Measurements from ENCODE around the gene SERTAD1. TPM values are rescaled to one million over a fixed set of nuclear protein-coding genes. Genes with fewer than 3 reads are reported as not detected.
A peak's percentile ranks its signal among the peaks of the same experiment; 100 is the strongest.

SERTAD1 gene
- total and polyA plus RNA-seq, 2 donors (not counting 1 experiment from before 2014, with no cell fraction given) = 11.9 to 59.4 TPM

DNA sequence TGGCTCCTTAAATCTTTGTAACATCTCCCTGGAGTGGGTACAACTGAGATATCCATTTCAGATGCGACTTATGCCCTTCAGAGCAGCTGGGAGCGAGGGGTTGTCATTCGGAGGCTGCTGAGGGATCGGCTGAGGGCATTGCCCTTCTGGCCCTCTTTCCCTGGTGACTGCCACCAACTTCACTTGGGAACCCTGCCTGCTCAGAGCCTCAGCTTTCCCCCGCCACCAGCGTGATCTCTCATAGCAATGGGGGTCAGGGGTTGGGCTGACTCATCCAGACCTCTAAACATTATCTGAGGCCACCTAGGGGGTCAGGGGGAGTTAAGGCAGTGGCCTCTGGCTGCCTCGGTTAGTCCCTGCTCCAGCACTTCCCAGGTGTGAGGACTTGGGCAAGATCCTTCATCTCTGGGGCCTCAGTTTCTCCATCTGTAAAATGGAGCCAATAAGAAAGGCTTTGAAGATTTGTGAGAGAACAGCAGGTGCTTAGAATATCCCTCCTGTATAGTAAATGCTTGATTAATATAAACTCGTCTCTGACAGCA, 13.8 kb downstream of the SERTAD1 start:
- H2AFZ ChIP-seq (ENCODE audit: insufficient read depth, low read depth, low read length, poor library complexity, severe bottlenecking) = no peak overlapping the region
- H4K20me1 ChIP-seq (ENCODE audit: control insufficient read depth, insufficient read depth, low read length, poor library complexity, severe bottlenecking) = no peaks in the 10 kb centered on the region
- peaks cover 11 to 38% of the 10 kb centered on the region in 2 donors for H3K4me1 ChIP-seq (ENCODE audit: control insufficient read depth in 2 of 2, insufficient read depth in 2 of 2, low read length in 2 of 2)
- TF ChIP-seq EZH2 (IDR thresholded peaks at IDR 0.05; ENCODE audit: borderline replicate concordance, insufficient read depth, low read depth, low read length, poor library complexity, severe bottlenecking) = no peak
- DNase-seq = no peak
- H3K27ac ChIP-seq (ENCODE audit: low read length in 2 of 2) = no peak overlapping the region
- no peak overlapping the region for H3K9ac ChIP-seq (ENCODE audit: low read length)
- Mint-ChIP-seq H3K4me3 (no peak overlapping the region), H3K9me3 (ENCODE audit: insufficient read depth) (no peaks in the 10 kb centered on the region), H3K4me1 (peaks cover 30% of the 10 kb centered on the region), H3K27ac (no peak overlapping the region), H3K27me3 (no peaks in the 10 kb centered on the region)
- 98% methylated on average over 4 of the region's 8 CpGs for WGBS (ENCODE audit: insufficient coverage)
- no peak overlapping the region for H3K4me3 ChIP-seq (ENCODE audit: control extremely low read depth in 1 of 5, extremely low read depth in 1 of 5, insufficient read depth in 1 of 5, low read depth in 2 of 5, low read length in 4 of 5)
- POLR2A ChIA-PET = interaction anchor here (0.7 kb wide), 1 partner anchor 8 kb away, joined by 3 read pairs; no protein-coding TSS in a partner anchor
- CTCF ChIA-PET = interaction anchor here (0.6 to 1.8 kb wide), 4 partner anchors 8 to 271 kb away, joined by 3 to 10 read pairs (median 4); no protein-coding TSS in a partner anchor
- no peaks in the 10 kb centered on the region for H3K36me3 ChIP-seq (replicated peaks in 1 of 2; ENCODE audit: control extremely low read depth in 1 of 2, control insufficient read depth in 1 of 2, extremely low read depth in 1 of 2, insufficient read depth in 2 of 2, low read length in 1 of 2)
- no peaks in the 10 kb centered on the region for H3K79me2 ChIP-seq (ENCODE audit: control insufficient read depth, insufficient read depth, low read length)
- peaks cover 0 to 2% (median 0%) of the 10 kb centered on the region in 4 experiments for H3K27me3 ChIP-seq (replicated peaks in 1 of 4; ENCODE audit: control extremely low read depth in 1 of 4, control insufficient read depth in 3 of 4, insufficient read depth in 4 of 4, low read length in 3 of 4)
- no peak for ATAC-seq (ENCODE audit: low read depth)
- H3K4me2 ChIP-seq (replicated peaks; ENCODE audit: low read depth, low read length, poor library complexity, severe bottlenecking) = no peak overlapping the region
- H3K9me3 ChIP-seq (ENCODE audit: control extremely low read depth in 1 of 3, control insufficient read depth in 2 of 3, insufficient read depth in 1 of 3, low read length in 2 of 3) = no peaks in the 10 kb centered on the region
- intact Hi-C loops (cut with micrococcal nuclease) = no loop called here

DNA sequence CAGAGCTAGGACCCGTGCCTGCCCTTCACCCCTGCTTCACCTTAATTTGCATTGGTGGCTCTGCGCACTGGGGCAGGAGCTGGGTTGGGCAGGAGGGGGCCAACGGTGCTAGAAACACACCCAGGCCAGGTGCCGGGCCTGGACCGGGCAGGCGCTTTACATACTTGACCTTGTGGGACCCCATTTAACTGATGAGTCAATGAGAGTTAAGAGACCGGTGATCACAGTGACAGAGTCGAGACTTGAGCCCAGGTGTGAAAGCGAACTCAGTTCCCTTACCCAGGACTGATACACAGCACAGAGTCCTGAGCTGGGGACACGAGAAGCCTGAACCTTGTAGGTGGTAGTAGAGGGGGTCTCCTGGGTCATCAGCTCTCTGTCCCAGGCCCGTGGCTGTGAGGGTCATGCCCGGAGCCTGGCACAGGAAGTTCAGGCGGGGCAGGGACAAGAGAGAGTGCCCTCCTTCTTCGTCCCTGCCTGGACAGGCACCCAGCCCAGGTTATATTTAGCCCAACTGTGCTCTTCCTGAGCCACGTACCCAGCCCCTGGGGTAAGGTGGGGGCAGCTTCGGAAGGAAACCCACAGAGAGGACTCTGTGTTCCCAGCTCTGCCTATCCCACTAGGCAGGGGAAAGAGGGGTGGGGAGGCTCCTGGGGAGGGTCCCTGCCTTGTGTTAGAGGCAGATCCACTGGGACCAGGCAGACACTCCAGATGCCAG, 14.5 kb downstream of the SERTAD1 start:
- peak overlapping the region; percentile 50 for H3K4me3 Mint-ChIP-seq
- Histone ChIP-seq H3K9ac (ENCODE audit: low read length) (no peak overlapping the region), H3K79me2 (ENCODE audit: control insufficient read depth, insufficient read depth, low read length) (no peaks in the 10 kb centered on the region), H3K4me2 (replicated peaks; ENCODE audit: low read depth, low read length, poor library complexity, severe bottlenecking) (peak overlapping the region; percentile 38), H3K27me3 (replicated peaks in 1 of 4; ENCODE audit: control extremely low read depth in 1 of 4, control insufficient read depth in 3 of 4, insufficient read depth in 4 of 4, low read length in 3 of 4) (peaks cover 0 to 2% (median 0%) of the 10 kb centered on the region in 4 experiments), H3K27ac (ENCODE audit: low read length in 2 of 2) (peak overlapping the region; percentile 3 to 48), H3K36me3 (replicated peaks in 1 of 2; ENCODE audit: control extremely low read depth in 1 of 2, control insufficient read depth in 1 of 2, extremely low read depth in 1 of 2, insufficient read depth in 2 of 2, low read length in 1 of 2) (no peaks in the 10 kb centered on the region), H3K4me3 (ENCODE audit: control extremely low read depth in 1 of 5, extremely low read depth in 1 of 5, insufficient read depth in 1 of 5, low read depth in 2 of 5, low read length in 4 of 5) (no peak overlapping the region), H4K20me1 (ENCODE audit: control insufficient read depth, insufficient read depth, low read length, poor library complexity, severe bottlenecking) (no peaks in the 10 kb centered on the region), H2AFZ (ENCODE audit: insufficient read depth, low read depth, low read length, poor library complexity, severe bottlenecking) (peak overlapping the region; percentile 13), H3K4me1 (ENCODE audit: control insufficient read depth in 2 of 2, insufficient read depth in 2 of 2, low read length in 2 of 2) (peaks cover 10 to 36% of the 10 kb centered on the region in 2 donors), H3K9me3 (ENCODE audit: control extremely low read depth in 1 of 3, control insufficient read depth in 2 of 3, insufficient read depth in 1 of 3, low read length in 2 of 3) (no peaks in the 10 kb centered on the region)
- TF ChIP-seq, protein P1, sequence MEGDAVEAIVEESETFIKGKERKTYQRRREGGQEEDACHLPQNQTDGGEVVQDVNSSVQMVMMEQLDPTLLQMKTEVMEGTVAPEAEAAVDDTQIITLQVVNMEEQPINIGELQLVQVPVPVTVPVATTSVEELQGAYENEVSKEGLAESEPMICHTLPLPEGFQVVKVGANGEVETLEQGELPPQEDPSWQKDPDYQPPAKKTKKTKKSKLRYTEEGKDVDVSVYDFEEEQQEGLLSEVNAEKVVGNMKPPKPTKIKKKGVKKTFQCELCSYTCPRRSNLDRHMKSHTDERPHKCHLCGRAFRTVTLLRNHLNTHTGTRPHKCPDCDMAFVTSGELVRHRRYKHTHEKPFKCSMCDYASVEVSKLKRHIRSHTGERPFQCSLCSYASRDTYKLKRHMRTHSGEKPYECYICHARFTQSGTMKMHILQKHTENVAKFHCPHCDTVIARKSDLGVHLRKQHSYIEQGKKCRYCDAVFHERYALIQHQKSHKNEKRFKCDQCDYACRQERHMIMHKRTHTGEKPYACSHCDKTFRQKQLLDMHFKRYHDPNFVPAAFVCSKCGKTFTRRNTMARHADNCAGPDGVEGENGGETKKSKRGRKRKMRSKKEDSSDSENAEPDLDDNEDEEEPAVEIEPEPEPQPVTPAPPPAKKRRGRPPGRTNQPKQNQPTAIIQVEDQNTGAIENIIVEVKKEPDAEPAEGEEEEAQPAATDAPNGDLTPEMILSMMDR (IDR thresholded peaks at IDR 0.05) = no peak
- no peak for TF ChIP-seq EZH2 (IDR thresholded peaks at IDR 0.05; ENCODE audit: borderline replicate concordance, insufficient read depth, low read depth, low read length, poor library complexity, severe bottlenecking)
- ChIA-PET POLR2A (interaction anchor here (0.6 to 1.1 kb wide), 3 partner anchors 9 to 159 kb away, joined by 3 to 4 read pairs (median 4); partner anchors contain the start of gene SERTAD3), CTCF (interaction anchor here (0.6 to 1.8 kb wide), 2 partner anchors 9 to 10 kb away, joined by 4 to 10 read pairs; no protein-coding TSS in a partner anchor)
- DNase-seq = no peak
- H3K4me1 Mint-ChIP-seq = peaks cover 30% of the 10 kb centered on the region
- intact Hi-C loops (cut with micrococcal nuclease) = no loop called here
- peak overlapping the region; percentile 20 for H3K27ac Mint-ChIP-seq
- WGBS (ENCODE audit: insufficient coverage) = 35% methylated on average over 11 of the region's 16 CpGs
- H3K27me3 Mint-ChIP-seq = no peaks in the 10 kb centered on the region
- no peaks in the 10 kb centered on the region for H3K9me3 Mint-ChIP-seq (ENCODE audit: insufficient read depth)
- peak; percentile 33 for ATAC-seq (ENCODE audit: low read depth)
